HG02885 (cell line): ENCODE data around the gene TRIM40.
"Not testable (repeated sequence)": the region's sequence is repeated elsewhere in the genome, so short reads cannot be mapped to it uniquely, and the experiment has no call there.

ENCODE experiments used
- ATAC-seq: cut with Tn5 transposase; IDR thresholded peaks from one replicate; pipeline ENCODE4 v1.9.1; 2021; ENCODE audit warnings: mild to moderate bottlenecking; ENCODE audit not compliant: unreplicated experiment, poor library complexity

Gene TRIM40

GRCh38 chr6:30113003-30113759, 22.8 kb upstream of the TRIM40 start, which contains the start of gene TRIM31:
Gene TRIM31 (minus strand): TSS chr6:30113090. CDS start chr6:30112805, 285 bp downstream.
- no peak for ATAC-seq

- no peak for ATAC-seq
Observed at GRCh38 chr6:30113841-30114240, 22.1 kb upstream of the TRIM40 start.

GRCh38 chr6:30116724-30117123, 19.2 kb upstream of the TRIM40 start:
- no peak for ATAC-seq

- ATAC-seq = not testable (repeated sequence)
Observed at GRCh38 chr6:30118691-30119090, 17.2 kb upstream of the TRIM40 start.

- no peak for ATAC-seq
Observed at GRCh38 chr6:30121446-30122366, 14.2 kb upstream of the TRIM40 start.

- no peak for ATAC-seq
Observed at GRCh38 chr6:30122515-30122914, 13.4 kb upstream of the TRIM40 start.

- ATAC-seq = no peak
Observed at GRCh38 chr6:30127238-30128093, 8.5 kb upstream of the TRIM40 start.

GRCh38 chr6:30129265-30130178, 6.4 kb upstream of the TRIM40 start:
- no peak for ATAC-seq

- no peak for ATAC-seq
Observed at GRCh38 chr6:30130179-30130679, 5.7 kb upstream of the TRIM40 start.

GRCh38 chr6:30130887-30131862, 4.8 kb upstream of the TRIM40 start:
- ATAC-seq = no peak

GRCh38 chr6:30131947-30132497, 3.9 kb upstream of the TRIM40 start:
- no peak for ATAC-seq

- no peak for ATAC-seq
Observed at GRCh38 chr6:30135147-30135546, 793 bp upstream of the TRIM40 start.

GRCh38 chr6:30136570-30137286, 788 bp downstream of the TRIM40 start:
- no peak for ATAC-seq

- ATAC-seq = not testable (repeated sequence)
Observed at GRCh38 chr6:30140240-30140639, 4.3 kb downstream of the TRIM40 start.

GRCh38 chr6:30142665-30143064, 6.7 kb downstream of the TRIM40 start:
- ATAC-seq = no peak

- no peak for ATAC-seq
Observed at GRCh38 chr6:30143780-30144179, 7.8 kb downstream of the TRIM40 start.

- no peak for ATAC-seq
Observed at GRCh38 chr6:30144811-30145210, 8.9 kb downstream of the TRIM40 start.
